Esophagus mucosa (tissue), 1 donor: ENCODE results near the gene MRPL46. TPM values are rescaled to one million over a fixed set of nuclear protein-coding genes. Genes with fewer than 3 reads are reported as not detected.
A peak's percentile ranks its signal among the peaks of the same experiment; 100 is the strongest.
"Not testable (repeated sequence)": the region's sequence is repeated elsewhere in the genome, so short reads cannot be mapped to it uniquely, and the experiment has no call there.

Source experiments
- ATAC-seq: fragments of 200-7000 bp; cut with Tn5 transposase; one replicate; pipeline ENCODE4 v1.9.1; 2020
- total RNA-seq: library from RNA; stranded (reverse); gene quantifications from one replicate; pipeline ENCODE4 v1.2.4, GENCODE V29; 2023
- donor health status: DM: yes; HTN: yes; CAD: no.

Gene MRPL46
- total RNA-seq, 1 donor from 2014 or later: 31.1 TPM

- no peak for ATAC-seq
Observed at GRCh38 chr15:88477904-88478303, 10.7 kb upstream of the MRPL46 start.

GRCh38 chr15:88477126-88477525, 9.9 kb upstream of the MRPL46 start:
- ATAC-seq: no peak

- ATAC-seq: peak; percentile 27
Observed at GRCh38 chr15:88476635-88477060, 9.5 kb upstream of the MRPL46 start.

GRCh38 chr15:88473661-88474293, 6.6 kb upstream of the MRPL46 start:
- ATAC-seq: not testable (repeated sequence)

- ATAC-seq: no peak
Observed at GRCh38 chr15:88472225-88472624, 5.0 kb upstream of the MRPL46 start.

GRCh38 chr15:88470625-88471372, 3.6 kb upstream of the MRPL46 start:
- ATAC-seq: no peak

- no peak for ATAC-seq
Observed at GRCh38 chr15:88469321-88469720, 2.1 kb upstream of the MRPL46 start.

GRCh38 chr15:88468721-88469120, 1.5 kb upstream of the MRPL46 start:
- ATAC-seq: not testable (repeated sequence)

GRCh38 chr15:88467935-88468528, 844 bp upstream of the MRPL46 start:
- no peak for ATAC-seq

GRCh38 chr15:88465633-88466224, 1.5 kb downstream of the MRPL46 start:
- ATAC-seq: peak; percentile 63

- no peak for ATAC-seq
Observed at GRCh38 chr15:88463870-88464532, 3.2 kb downstream of the MRPL46 start.

GRCh38 chr15:88456733-88457132, 10.5 kb downstream of the MRPL46 start:
- ATAC-seq: no peak

- ATAC-seq: peak; percentile 91
Observed at GRCh38 chr15:88454867-88455810, 12.0 kb downstream of the MRPL46 start.

GRCh38 chr15:88454236-88454635, 13.0 kb downstream of the MRPL46 start:
- ATAC-seq: no peak

- no peak for ATAC-seq
Observed at GRCh38 chr15:88453651-88454050, 13.5 kb downstream of the MRPL46 start.

- peak; percentile 78 for ATAC-seq
Observed at GRCh38 chr15:88450125-88450798, 16.9 kb downstream of the MRPL46 start.

GRCh38 chr15:88449581-88449980, 17.6 kb downstream of the MRPL46 start:
- no peak for ATAC-seq

- no peak for ATAC-seq
Observed at GRCh38 chr15:88448991-88449461, 18.2 kb downstream of the MRPL46 start.

GRCh38 chr15:88447741-88448140, 19.4 kb downstream of the MRPL46 start:
- ATAC-seq: no peak

- no peak for ATAC-seq
Observed at GRCh38 chr15:88447206-88447605, 20.0 kb downstream of the MRPL46 start.
